ENCODE results near the gene HAPLN1. TPM values are rescaled to one million over a fixed set of nuclear protein-coding genes. Genes with fewer than 3 reads are reported as not detected.
A peak's percentile ranks its signal among the peaks of the same experiment; 100 is the strongest.

The HAPLN1 gene
- total and polyA plus RNA-seq, 2 of the 8 experiments (the other 6 are each of a cell fraction or from before 2014, with no cell fraction given): 0.56 to 2.1 TPM

- Histone ChIP-seq H3K36me3 (ENCODE audit: control insufficient read depth in 2 of 4, insufficient read depth in 4 of 4, low read length in 3 of 4) (no peaks in the 10 kb centered on the region), H2BK15ac (ENCODE audit: low read length) (0 out of 2 replicates have a peak overlapping the region, but pooled peaks have one; percentile 40), H4K91ac (replicated peaks; ENCODE audit: insufficient read length, low read length) (peak overlapping the region; percentile 12), H3K23ac (ENCODE audit: insufficient read length) (no peak overlapping the region), H3K79me2 (ENCODE audit: control insufficient read depth in 1 of 2, insufficient read depth in 2 of 2, low read length in 2 of 2) (no peaks in the 10 kb centered on the region), H2BK12ac (ENCODE audit: low read depth, low read length) (no peak overlapping the region; the same call in 1 of the 2 replicates), H3K14ac (ENCODE audit: insufficient read length) (no peak overlapping the region), H2AFZ (ENCODE audit: low read length) (peak overlapping the region; percentile 42; the same call in 1 of the 2 replicates), H4K5ac (ENCODE audit: insufficient read length, low read depth, low read length) (no peak overlapping the region), H4K8ac (ENCODE audit: extremely low read depth, insufficient read depth, low read length) (no peak overlapping the region), H4K20me1 (replicated peaks in 1 of 2; ENCODE audit: control insufficient read depth in 1 of 2, insufficient read depth in 2 of 2, low read length in 2 of 2) (no peaks in the 10 kb centered on the region), H2BK20ac (ENCODE audit: low read length) (peak overlapping the region; percentile 82), H3K9ac (replicated peaks in 1 of 4; ENCODE audit: extremely low read depth in 1 of 4, low read depth in 3 of 4, low read length in 3 of 4) (no peak overlapping the region), H3K9me3 (ENCODE audit: insufficient read depth in 2 of 2, low read depth in 1 of 2, low read length in 1 of 2) (no peaks in the 10 kb centered on the region), H3K4me2 (ENCODE audit: insufficient read depth in 1 of 2, low read depth in 2 of 2, low read length in 2 of 2) (no peak overlapping the region; a peak in 1 of 4 replicates), H2BK5ac (ENCODE audit: low read depth, low read length) (peak overlapping the region; percentile 38; the same call in 1 of the 2 replicates), H3K18ac (ENCODE audit: extremely low read depth, low read length) (no peak overlapping the region), H3K23me2 (ENCODE audit: low read depth, low read length) (no peaks in the 10 kb centered on the region), H3K4me3 (ENCODE audit: extremely low read depth in 1 of 4, insufficient read depth in 2 of 4, low read depth in 3 of 4, low read length in 4 of 4) (no peak overlapping the region), H2AK5ac (ENCODE audit: low read depth, low read length) (no peak overlapping the region), H3K56ac (replicated peaks; ENCODE audit: insufficient read length, low read depth, low read length) (no peak overlapping the region), H3K27ac (ENCODE audit: low read depth, low read length) (no peak overlapping the region), H2BK120ac (replicated peaks; ENCODE audit: low read depth, low read length) (no peak overlapping the region), H3K79me1 (ENCODE audit: low read depth, low read length) (no peaks in the 10 kb centered on the region), H3K4ac (replicated peaks; ENCODE audit: insufficient read length, low read depth, low read length) (no peak overlapping the region), H3K27me3 (replicated peaks in 1 of 4; ENCODE audit: control insufficient read depth in 3 of 4, extremely low read depth in 1 of 4, insufficient read depth in 3 of 4, low read length in 3 of 4) (no peaks in the 10 kb centered on the region), H3K4me1 (replicated peaks in 1 of 4; ENCODE audit: control insufficient read depth in 3 of 4, insufficient read depth in 4 of 4, low read length in 3 of 4) (peaks cover 0 to 7% (median 2%) of the 10 kb centered on the region in 4 experiments; a peak in 2 of 7 replicates)
- ChIA-PET POLR2A (ENCODE audit: partially characterized antibody) (no interaction called here), CTCF (ENCODE audit: partially characterized antibody) (interaction anchor here (1.1 kb wide), 1 partner anchor 1334 kb away, joined by 3 read pairs; no protein-coding TSS in a partner anchor)
- WGBS, 2 experiments (ENCODE audit: extremely low coverage in 1 of 2, insufficient coverage in 1 of 2, insufficient read length in 1 of 2, insufficient replicate concordance in 2 of 2, low coverage in 1 of 2, low lambda C conversion rate in 2 of 2, missing lambda C conversion rate in 1 of 2): 83% methylated on average over 1 of the region's 1 CpG; no CpG with 5 or more reads in 1 of the 2 experiments
- FAIRE-seq: peak; percentile 39
- DNase-seq (ENCODE audit: low read depth in 1 of 2, low spot score in 2 of 2): no peak
- TF ChIP-seq GTF2F1 (IDR thresholded peaks at IDR 0.05; ENCODE audit: borderline replicate concordance, low read depth, low read length): no peak
- TF ChIP-seq SIN3A (conservative IDR thresholded peaks at IDR 0.05 in 1 of 2, IDR thresholded peaks at IDR 0.05 in 1 of 2; ENCODE audit: low read depth in 1 of 2, low read length in 2 of 2): no peak
- TF ChIP-seq ATF2 (IDR thresholded peaks at IDR 0.05; ENCODE audit: low read length): no peak
These were observed 5.8 kb downstream of the HAPLN1 start for GRCh38 chr5:83714810-83715209.
